ENCODE measurements around the gene FGF22. TPM values are rescaled to one million over a fixed set of nuclear protein-coding genes. Genes with fewer than 3 reads are reported as not detected.

The FGF22 gene
- total RNA-seq, 1 donor from 2014 or later, result 0.38 TPM

GRCh38 chr19:670609-671075, 31.0 kb downstream of the FGF22 start:
- DNase-seq (ENCODE audit: low spot score in 2 of 2, unreplicated experiment in 2 of 2), result no peak
- Mint-ChIP-seq H3K4me3 (no peak overlapping the region), H3K27ac (no peak overlapping the region), H3K4me1 (peaks cover 6% of the 10 kb centered on the region), H3K27me3 (ENCODE audit: low read depth) (no peaks in the 10 kb centered on the region), H3K36me3 (peaks cover 2% of the 10 kb centered on the region), H3K9me3 (peaks cover 10% of the 10 kb centered on the region)
- peak; percentile 26 for TF ChIP-seq CTCF (IDR thresholded peaks at IDR 0.05; ENCODE audit: unreplicated experiment)

- H3K4me1 Mint-ChIP-seq, result peaks cover 25% of the 10 kb centered on the region
- no peaks in the 10 kb centered on the region for H3K27me3 Mint-ChIP-seq (ENCODE audit: low read depth)
- H3K36me3 Mint-ChIP-seq, result no peaks in the 10 kb centered on the region
- TF ChIP-seq CTCF (IDR thresholded peaks at IDR 0.05; ENCODE audit: unreplicated experiment), result no peak
- no peak for DNase-seq (ENCODE audit: low spot score in 2 of 2, unreplicated experiment in 2 of 2)
- H3K4me3 Mint-ChIP-seq, result no peak overlapping the region
- no peaks in the 10 kb centered on the region for H3K9me3 Mint-ChIP-seq
- no peak overlapping the region for H3K27ac Mint-ChIP-seq
Observed at GRCh38 chr19:674282-675151, 34.8 kb downstream of the FGF22 start.

GRCh38 chr19:676007-676338, 36.3 kb downstream of the FGF22 start:
- no peak for TF ChIP-seq CTCF (IDR thresholded peaks at IDR 0.05; ENCODE audit: unreplicated experiment)
- DNase-seq (ENCODE audit: low spot score in 2 of 2, unreplicated experiment in 2 of 2), result no peak
- Mint-ChIP-seq H3K27ac (peak overlapping the region; percentile 83), H3K4me3 (peak overlapping the region; percentile 62), H3K27me3 (ENCODE audit: low read depth) (no peaks in the 10 kb centered on the region), H3K9me3 (no peaks in the 10 kb centered on the region), H3K36me3 (no peaks in the 10 kb centered on the region), H3K4me1 (peaks cover 25% of the 10 kb centered on the region)

- no peak for TF ChIP-seq CTCF (IDR thresholded peaks at IDR 0.05; ENCODE audit: unreplicated experiment)
- Mint-ChIP-seq H3K27ac (peak within 1 kb of the TSS; percentile 94), H3K9me3 (no peaks in the 10 kb centered on the region), H3K36me3 (no peaks in the 10 kb centered on the region), H3K4me1 (peaks cover 25% of the 10 kb centered on the region), H3K4me3 (peak within 1 kb of the TSS; percentile 62), H3K27me3 (ENCODE audit: low read depth) (no peaks in the 10 kb centered on the region)
- no peak for DNase-seq (ENCODE audit: low spot score in 2 of 2, unreplicated experiment in 2 of 2)
Observed at GRCh38 chr19:676339-677105, 36.8 kb downstream of the FGF22 start, which contains the start of gene FSTL3. TSS of gene FSTL3 (plus strand) at chr19:676392. CDS start at chr19:676424, 32 bp downstream.

GRCh38 chr19:677201-677600, 37.5 kb downstream of the FGF22 start:
- peak; percentile 40 to 71 for DNase-seq (ENCODE audit: low spot score in 2 of 2, unreplicated experiment in 2 of 2)
- peak overlapping the region; percentile 58 for H3K4me3 Mint-ChIP-seq
- H3K9me3 Mint-ChIP-seq, result no peaks in the 10 kb centered on the region
- TF ChIP-seq CTCF (IDR thresholded peaks at IDR 0.05; ENCODE audit: unreplicated experiment), result no peak
- H3K27me3 Mint-ChIP-seq (ENCODE audit: low read depth), result no peaks in the 10 kb centered on the region
- H3K4me1 Mint-ChIP-seq, result peaks cover 25% of the 10 kb centered on the region
- H3K36me3 Mint-ChIP-seq, result no peaks in the 10 kb centered on the region
- peak overlapping the region; percentile 82 for H3K27ac Mint-ChIP-seq

Measured in mesothelial cell of epicardium (in vitro differentiated cells).